HG03045 (cell line): ENCODE measurements around the gene BRAF.
A peak's percentile ranks its signal among the peaks of the same experiment; 100 is the strongest.
"Not testable (repeated sequence)": the region's sequence is repeated elsewhere in the genome, so short reads cannot be mapped to it uniquely, and the experiment has no call there.

Experiments used
- ATAC-seq: cut with Tn5 transposase; IDR thresholded peaks from one replicate; pipeline ENCODE4 v1.9.1; 2021; ENCODE audit warnings: mild to moderate bottlenecking, moderate library complexity; ENCODE audit not compliant: unreplicated experiment

BRAF gene

DNA sequence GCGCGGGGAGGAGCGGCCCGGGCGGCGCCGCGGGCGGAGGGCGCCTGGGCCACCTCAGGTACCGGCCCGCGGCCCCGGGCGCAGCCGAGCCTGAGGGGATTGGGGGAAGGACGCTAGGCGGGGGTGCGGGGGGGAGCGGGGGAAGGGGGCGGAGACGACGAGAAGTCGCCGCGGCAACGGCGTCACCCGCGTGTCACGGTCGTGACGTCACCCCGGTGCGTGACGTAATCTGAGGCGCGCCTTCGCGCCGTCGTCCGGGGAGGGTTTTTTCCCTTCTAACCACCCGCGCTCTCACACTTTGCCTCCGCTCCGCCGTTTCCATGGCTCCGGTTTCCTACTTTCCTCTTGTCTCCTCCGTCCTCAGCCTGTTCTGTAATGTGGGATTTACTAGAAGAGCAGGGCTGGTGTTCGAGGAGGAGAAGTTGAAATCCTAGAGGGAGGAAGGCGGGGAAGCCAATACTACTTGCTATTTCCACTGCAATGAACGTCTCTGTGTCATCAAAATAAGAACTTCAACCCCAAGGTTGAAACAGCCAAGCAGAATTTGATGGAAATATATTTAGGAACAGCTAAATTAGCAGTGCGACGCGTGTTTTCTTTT, at the start of gene BRAF:
BRAF (minus strand) TSS at position 109 of the 601 bp plus-strand sequence. CDS start 226 bp downstream, outside the sequence.
- ATAC-seq, result peak; percentile 65

DNA sequence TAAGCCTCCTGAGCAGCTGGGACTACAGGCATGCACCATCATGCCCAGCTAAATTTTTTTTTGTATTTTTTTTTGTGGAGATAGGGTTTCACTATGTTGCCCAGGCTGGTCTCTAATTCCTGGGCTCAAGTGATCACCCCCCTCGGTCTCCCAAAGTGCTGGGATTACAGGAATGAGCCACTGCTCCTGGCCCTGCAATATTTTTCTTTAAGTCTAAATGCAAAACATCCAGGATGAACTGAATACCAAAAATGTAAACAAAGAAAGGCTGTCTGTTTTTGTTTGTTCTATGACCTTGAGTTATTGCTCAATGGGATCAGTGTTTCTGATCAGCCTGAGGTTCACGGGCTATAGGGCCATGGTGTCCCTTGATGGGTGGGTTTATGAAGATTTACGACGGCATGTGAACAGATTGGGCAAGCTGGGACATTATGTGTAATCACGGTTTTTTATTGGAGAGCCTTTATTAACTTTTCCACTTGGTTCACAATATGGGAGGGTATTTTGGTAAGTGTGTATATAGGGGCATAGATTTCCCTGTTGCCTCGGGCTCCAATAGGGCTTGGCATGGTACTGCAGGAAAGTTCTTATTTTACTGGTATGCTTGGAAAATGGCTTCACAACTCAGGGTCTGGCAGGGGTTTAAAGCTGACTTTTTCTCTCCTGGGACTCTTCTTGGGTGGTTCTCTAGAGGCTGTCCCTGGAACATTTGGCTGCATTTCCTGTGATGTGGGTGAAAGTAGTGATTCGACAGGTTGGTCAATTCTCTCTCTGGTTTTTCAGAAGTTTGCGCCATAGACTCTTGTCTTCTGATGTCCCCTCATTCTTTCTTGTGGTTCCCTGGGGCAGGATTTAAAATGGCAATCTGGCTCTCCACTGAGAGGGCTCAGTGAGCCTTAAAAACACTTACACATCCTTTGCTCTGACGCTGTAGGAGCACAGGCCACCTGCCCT, 48.4 kb upstream of the BRAF start:
- no peak for ATAC-seq

DNA sequence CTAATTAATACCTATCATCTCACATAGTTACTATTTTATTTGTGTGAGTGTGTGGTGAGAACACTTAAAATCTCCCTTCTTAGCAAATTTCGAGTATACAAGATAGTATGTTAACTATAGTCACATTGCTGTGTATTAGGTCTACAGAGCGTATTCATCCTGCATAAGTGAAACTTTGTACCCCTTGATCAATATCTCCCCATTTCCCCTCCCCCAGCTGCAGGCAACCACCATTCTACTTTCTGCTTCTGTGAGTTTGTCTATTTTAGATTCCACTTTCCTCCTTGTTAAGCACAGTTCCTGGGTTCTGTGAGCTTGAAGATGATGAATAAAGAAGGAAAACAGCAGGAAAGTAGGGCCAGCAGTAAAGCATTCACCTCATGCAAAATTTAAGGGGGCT, 47.6 kb upstream of the BRAF start:
- ATAC-seq, result no peak

DNA sequence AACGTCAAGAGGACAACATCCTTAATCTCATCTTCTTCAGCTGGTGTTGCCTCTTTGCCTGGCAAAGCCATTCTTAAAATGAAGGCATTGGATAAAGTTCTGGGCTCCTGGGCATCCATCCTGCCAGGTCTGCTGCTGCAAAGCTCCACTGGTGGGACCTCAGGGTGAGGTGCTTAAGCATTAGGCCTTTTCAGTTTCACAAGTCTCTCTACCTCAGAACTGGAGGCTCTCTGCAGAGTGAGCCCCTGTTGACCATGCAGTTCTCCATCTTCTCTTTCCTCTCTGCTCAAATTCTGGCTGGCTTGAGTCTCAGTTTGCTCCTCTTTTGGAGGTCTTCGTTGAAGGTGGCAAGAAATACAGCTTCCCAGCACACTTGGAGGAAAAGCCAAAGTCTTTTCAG, 42.7 kb upstream of the BRAF start:
- no peak for ATAC-seq

DNA sequence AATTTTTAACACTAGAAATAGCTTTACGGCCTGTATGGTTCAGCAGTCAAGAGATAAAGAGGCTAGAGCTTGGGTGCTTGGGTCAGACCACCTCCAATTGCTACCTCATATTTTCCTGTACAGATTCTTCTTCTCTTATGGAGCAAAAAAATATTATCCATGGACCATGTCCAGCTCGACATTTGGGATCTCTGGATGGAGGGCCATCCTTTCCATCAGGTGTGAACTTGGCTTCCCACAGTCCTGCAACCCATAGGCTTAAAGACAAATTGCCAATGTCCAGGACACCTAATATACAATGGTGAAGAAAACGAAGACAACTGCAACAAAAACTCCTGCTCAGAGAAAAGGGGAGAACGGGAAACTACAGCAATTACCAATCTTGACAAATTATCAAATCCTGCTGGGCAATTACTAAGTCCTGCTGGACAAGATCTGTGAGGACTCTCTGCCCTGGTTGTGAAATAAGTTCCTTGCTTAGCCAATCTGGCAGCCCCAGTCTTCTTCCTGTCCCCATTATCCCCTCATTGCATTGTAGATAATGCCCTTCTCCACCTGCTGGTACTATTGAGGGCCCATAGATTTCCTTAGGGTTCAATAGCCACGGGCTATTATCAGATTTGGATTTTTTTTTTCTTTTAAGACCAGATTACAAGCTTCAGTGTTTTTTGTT, 42.0 kb upstream of the BRAF start:
- ATAC-seq, result no peak

DNA sequence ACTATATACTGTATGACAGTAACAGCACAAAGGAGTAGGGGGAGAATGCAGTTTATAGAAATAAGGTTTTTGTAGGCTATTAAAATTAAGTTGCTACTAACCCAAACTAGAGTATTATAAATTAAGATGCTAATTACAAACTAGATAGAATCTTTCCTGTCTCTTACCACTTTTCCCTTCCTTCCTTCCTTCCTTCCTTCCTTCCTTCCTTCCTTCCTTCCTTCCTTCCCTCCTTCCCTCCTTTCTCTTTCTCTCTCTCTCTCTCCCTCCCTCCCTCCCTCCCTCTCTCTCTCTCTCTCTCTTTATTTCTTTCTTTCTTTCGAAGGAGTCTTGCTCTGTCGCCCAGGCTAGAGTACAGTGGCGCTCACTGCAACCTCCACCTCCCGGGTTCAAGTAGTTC, 36.4 kb upstream of the BRAF start:
- ATAC-seq, result no peak

DNA sequence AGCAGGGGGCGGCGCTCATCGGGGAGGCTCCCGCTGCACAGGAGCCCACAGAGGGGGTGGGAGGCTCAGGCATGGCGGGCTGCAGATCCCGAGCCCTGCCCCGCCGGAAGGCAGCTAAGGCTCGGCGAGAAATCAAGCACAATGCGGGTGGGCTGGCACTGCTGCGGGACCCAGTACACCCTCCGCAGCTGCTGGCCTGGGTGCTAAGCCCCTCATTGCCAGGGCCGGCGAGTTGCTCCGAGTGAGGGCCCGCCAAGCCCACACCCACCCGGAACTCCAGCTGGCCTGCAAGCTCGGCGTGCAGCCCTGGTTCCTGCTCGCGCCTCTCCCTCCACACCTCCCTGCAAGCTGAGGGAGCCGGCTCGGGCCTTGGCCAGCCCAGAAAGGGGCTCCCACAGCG, 32.3 kb upstream of the BRAF start:
- ATAC-seq, result not testable (repeated sequence)

DNA sequence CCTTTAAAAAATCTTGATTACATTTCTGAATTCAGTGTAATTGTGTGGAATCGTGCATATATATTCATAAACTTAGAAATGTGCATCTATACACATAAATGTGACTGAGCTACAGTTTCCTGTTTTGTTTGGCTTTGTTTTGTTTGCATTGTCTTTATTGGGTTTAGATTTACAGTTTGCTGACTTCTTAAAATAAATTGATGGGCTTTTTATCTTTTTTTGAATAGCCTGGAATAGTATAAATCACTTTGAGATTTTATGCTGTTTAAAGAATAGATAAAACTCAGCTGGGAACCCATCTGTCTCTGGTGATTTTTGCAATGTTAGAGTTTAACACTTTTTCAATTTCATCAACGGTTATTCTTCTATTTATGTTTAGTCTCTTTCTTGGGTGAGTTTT, 21.2 kb upstream of the BRAF start:
- ATAC-seq, result no peak

DNA sequence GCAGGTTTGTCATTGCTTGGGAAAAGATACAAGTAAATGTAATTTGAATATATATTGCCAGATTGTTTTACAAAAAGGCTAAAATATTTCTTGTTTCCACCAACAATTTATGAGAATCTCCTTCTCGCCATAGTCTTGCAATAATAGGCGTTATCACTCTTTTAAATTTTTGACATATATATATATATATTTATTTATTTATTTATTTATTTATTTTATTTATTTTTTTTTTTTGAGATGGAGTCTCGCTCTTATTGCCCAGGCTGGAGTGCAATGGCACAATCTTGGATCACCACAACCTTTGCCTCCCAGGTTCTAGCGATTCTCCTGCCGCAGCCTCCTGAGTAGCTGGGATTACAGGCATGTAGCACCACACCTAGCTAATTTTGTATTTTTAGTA, 17.5 kb upstream of the BRAF start:
- ATAC-seq, result not testable (repeated sequence)

DNA sequence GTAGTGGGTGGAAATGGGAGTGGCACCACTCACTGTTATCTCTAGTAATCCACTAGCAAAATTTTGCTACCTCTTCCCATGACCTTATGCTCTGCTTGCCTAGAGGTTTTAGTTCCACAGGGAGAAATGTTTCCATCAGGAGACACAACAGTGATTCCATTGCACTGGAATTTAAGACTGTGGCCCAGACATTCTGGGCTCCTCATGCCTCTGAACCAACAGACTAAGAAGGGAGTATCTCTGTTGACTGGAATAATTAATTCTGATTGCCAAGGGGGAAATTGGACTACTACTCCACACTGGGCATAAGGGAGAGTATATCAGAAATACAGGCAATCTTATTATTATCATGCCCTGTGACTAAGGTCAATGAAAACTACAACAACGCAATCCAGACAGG, 16.2 kb upstream of the BRAF start:
- ATAC-seq, result no peak

DNA sequence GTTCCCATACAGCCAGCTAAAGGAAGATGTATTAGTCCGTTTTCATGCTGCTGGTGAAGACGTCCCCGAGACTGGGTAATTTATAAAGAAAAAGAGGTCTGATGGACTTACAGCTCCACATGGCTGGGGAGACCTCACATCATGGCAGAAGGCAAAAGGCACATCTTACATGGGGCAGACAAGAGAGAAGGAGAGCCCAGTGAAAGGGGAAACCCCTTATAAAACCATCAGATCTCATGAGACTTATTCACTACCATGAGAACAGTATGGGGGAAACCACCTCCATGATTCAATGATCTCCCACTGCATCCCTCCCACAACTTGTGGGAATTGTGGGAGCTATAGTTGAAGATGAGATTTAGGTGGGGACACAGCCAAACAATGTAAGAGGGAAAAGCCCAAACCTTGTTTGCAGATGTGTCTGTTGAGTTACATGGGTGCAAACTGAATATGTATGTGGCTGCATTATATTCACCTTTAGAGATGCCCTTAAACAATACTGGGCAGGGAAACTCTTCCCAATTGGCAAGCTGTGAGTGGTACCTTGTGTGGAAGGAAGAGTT, 13.1 kb upstream of the BRAF start:
- ATAC-seq, result no peak

DNA sequence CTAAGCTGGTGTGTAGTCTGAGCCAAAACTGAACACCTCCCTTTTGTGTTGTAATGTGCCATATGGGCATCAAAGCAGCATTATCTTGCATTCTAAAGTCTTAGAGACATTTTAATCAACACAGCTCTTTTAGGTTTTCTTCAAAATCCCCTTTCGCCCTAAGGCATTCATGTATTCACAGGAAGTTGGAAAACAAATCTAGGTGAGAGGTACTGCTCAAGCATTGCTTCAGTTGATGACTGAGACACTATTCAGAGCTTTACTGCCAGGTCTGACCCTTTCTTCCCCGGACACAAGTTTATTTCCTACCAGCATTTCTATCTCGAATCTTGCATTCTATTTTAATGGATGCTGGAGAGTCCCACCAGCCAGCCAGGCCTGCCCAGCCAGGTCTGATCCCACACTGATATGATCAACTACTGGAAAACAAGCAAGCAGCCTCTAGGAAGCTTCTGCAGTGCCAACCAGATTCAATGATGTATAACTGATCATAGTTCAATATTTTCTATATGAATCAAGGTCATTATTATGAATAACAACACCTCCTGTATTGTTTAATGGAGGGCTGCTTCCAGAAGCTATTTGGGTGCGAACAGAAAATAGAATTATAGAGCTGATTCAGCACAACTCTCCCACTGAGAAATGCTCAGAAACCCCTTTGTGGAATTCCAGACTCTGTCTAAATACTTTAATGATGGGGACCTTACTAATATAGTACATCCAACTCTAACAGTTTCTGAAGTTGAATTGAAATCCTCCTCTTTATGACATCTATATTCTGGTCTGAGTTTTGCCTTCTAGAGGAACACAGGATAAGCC, 4.0 kb upstream of the BRAF start:
- no peak for ATAC-seq

DNA sequence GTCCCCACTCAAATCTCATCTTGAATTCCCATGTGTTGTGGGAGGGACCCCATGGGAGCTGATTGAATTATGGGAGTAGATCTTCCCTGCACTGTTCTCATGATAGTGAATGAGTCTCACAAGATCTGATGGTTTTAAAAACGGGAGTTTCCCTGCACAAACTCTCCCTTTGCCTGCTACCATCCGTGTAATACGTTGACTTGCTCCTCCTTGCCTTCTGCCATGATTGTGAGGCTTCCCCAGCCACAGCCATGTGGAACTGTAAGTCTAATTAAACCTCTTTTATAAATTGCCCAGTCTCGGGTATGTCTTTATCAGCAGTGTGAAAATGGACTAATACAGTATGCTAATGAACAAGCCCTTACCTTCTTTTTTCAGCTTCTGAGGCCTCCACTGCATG, 3.2 kb upstream of the BRAF start:
- ATAC-seq, result not testable (repeated sequence)

DNA sequence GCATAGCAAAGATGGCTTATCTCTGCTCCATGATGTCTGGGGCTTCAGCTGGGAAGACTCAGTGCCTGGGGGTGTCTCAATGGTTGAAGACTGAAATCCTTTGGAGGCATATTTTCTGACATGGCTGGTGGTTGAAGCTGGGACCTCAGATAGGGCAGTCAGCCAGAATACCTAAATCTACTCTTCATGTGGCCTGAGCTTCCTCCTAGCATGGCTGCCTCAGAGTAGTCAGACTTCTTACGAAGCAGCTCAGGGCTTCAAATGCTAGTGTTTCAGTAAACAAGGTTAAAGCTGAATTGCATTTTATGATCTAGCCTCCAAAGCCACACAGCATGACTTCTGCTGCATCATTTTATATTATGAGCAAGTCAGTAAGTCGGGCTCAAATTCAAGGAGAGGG, 2.6 kb upstream of the BRAF start:
- ATAC-seq, result no peak

DNA sequence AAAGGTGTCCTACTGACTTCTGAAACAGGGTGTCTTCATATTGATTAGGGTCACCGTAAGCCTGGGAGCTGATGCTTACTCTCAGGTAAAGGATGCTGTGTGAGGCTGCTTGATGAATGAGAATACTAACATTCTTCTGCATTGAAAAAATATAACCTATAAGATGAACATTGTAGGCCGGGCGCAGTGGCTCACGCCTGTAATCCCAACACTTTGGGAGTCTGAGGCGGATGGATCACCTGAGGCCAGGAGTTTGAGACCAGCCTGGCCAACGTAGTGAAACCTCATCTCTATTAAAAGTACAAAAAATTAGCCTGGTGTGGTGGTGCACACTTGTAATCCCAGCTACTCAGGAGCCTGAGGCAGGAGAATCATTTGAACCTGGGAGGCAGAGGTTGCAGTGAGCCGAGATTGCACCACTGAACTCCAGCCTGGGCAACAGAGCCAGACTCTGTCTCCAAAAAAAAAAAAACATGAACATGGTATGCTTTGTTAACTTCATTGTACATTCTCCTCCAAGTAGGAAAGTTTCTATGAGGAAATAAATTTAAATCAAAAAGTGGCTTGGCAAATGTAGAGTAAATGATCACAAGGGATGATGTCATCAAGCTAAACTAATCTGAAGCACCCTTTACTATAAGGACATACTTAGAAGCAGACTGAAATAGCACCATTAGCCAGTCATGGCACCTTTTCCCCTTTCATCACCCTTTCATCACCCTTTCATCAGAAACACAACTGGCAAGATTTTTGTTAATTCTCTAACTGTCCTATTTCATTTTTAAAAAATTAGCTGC, 1.5 kb upstream of the BRAF start:
- ATAC-seq, result no peak

DNA sequence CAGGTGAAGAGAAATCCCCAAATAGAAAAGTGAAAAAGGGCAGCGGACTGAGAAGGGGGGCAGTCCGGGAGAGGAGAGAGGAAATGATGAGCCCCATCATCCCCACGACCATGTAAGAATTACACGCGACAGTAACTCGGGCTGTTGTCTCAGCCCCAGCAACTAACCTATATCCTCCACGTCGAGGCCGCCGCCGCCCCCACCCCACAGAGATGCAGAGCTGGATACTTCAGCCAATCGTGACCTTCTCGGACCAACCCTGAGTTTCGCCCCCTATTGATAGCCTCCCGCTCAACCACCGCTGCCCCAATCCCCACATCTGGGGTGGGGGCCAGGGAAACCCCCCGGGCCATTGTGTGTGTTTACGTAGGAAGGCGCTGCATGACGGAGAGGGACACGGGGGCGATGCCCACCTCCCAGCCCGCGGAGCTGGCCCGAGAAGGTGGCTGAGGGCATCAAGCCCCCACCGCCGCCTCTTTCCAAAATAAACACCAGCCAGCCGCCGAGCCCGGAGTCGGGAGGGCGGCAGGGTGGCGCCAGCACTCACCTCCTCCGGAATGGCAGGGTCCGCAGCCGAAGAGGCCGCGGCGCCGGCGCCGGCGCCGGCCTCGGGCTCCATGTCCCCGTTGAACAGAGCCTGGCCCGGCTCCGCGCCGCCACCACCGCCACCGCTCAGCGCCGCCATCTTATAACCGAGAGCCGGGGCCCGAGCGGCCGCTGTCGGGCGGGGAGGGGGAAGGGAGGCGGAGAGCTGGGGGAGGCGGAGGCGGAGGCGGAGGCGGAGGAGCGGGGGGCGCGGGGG, 509 bp downstream of the BRAF start:
- ATAC-seq, result peak; percentile 74

DNA sequence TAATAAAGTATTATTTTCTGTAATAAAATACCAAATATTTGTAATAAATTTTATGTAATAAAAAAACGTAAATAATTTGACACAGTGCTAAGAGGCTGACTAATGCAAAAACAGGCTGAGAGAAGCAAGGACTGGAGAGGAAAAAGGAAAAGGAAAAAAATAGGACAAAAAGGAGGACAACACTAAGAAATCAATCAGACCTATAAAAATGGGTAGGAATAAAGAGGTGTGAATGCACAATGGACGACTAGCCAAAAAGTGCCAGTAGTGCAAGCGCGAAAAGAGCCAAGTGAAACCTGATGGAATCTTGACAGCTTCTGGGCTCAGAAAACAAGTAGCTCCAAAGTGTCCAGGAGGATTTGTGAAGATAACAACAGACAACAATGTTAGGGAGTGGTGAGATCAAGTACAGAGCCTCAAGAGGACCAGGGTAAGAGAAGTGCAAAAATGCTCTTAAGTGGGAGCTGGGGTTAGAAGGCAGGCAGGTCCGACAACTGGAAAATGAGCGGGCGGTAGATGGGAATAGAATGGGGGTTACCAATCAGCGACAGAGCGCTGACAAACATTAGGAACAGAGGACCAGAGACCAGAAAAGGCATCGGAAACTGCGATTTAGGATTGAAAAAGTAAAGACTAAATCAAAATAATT, 1.2 kb downstream of the BRAF start:
- peak; percentile 9 for ATAC-seq

DNA sequence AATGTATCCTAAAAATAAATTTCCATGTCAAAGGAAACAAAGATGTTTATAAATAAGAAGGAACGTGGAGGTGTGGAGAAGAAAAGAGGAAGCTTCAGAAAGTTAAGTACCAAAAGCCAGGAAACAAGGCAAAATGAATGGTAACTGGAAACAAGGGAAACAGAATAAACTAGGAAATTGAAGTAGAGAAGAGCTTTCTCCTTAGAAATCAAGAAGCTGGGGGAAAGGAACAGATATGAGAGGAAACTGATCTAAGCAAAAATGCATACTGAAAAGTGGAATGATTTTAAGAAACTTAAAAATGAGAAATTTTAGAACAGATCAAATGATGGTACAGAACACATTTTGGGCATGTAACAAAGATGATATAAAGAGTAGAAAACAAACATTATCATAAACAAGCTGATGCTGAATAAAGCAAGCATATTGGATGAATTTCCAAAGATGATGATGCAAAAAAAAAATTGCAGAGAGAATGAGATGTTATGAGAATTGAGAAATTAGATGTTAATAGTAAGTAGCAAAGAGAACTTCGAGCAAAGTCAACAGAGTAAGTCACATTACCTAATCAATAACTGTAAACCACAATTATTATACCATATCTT, 1.9 kb downstream of the BRAF start:
- no peak for ATAC-seq
